Stimulated activated CD8-positive, alpha-beta memory T cell treated with anti-CD3 and anti-CD28 coated beads, Interleukin-4, amount 100 ng/mL, for 4 hours (primary cell): Measurements from ENCODE around the gene SASH1.
"Not testable (repeated sequence)": the region's sequence is repeated elsewhere in the genome, so short reads cannot be mapped to it uniquely, and the experiment has no call there.

ENCODE experiments used
- DNase-seq, 2 donors: peaks; one replicate each; pipeline ENCODE4 v3.0.0-alpha.2; 2020; ENCODE audit warnings: low read depth in 2 of 2, low spot score in 1 of 2

SASH1 gene

DNA sequence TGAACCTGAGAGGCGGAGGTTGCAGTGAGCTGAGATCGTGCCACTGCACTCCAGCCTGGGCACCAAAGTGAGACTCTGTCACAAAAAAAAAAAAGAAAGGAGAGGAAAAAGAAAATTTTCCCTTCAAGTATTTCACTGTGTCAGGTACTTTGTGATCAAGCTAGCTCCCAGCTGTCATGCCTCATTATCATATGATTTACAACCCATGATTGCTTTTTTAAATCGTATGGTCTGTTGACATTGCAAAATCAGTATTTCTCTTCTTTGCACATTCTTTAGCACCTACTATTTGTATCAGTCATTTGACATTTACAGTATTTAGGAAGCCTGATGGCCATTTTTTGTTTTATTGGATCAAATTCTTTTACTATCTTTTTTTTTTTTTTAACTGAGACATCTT lies 22.4 kb downstream of the SASH1 start:
- no peak for DNase-seq

- no peak for DNase-seq
Observed at GRCh38 chr6:148367411-148368024, 24.9 kb downstream of the SASH1 start.

DNA sequence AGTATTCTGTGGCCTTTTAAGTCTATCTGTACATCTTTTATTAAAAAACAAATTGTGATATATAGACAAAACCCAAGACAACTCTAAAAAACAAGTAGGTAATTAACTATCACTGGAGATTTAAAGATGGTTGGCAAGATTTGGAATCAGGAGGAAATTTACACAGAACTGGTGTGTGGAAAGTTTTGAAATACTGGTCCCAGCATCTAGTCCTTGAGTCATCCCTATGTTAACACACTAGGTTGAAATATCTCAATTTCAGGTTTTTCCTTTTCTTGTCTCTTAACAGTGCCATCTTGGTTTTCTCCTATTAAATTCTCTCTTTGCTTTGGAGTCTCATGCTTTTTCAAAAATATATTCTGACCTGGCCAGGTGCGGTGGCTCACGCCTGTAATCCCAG lies 27.5 kb downstream of the SASH1 start:
- DNase-seq, result no peak

DNA sequence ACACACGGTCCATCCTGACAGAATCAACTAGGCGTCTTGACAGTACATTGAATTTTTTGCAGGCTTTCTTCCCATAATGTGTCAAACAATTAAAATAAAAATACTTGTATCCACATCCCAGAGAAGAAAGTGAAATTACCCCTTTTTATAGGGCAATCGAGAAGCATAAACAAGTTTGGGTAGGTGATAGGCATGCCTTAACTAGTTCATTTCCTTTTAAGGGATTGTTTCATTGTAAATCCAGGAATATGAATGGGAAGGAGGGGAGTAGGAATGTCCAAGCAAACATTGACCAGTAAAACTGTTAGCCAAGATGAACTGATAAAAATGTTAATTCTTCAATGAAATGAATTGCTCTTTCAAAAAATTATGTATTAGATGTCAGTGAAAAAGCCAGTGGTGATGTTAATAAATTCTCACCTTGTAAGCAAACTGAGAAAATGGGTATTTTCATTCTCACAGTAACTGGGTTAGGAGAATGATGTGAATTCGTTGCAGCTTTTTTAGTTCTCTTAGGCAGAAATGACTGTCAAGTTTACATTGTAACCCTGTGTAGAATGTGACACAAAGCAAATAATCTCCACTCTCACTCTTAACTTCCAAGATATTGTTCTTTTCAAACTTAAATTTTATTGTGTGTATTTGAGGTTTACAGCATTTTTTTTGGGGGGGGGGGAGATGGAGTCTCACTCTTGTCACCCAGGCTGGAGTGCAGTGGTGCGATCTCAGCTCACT lies 31.6 kb downstream of the SASH1 start:
- no peak for DNase-seq

DNA sequence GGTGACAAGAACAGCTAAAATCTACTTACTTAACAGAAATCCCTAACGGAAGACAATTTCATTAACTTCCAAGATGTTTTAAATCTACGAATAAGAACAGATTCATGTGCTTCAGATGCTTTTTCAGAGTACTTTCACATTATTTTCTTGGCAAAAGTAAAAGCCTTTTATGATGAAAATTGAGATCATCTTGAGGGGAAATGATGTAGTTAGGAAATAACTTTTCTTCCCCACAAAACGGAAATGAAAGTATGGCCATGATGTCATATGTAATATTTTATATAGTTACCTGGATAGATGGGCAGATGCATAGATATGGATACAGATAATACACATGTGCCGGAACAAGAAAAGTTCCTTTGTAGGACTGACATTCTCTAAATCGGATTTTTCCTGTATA lies 32.8 kb downstream of the SASH1 start:
- no peak for DNase-seq

- no peak for DNase-seq
Observed at GRCh38 chr6:148379481-148379880, 36.8 kb downstream of the SASH1 start.

- DNase-seq, result no peak
Observed at GRCh38 chr6:148379966-148380713, 37.5 kb downstream of the SASH1 start.

DNA sequence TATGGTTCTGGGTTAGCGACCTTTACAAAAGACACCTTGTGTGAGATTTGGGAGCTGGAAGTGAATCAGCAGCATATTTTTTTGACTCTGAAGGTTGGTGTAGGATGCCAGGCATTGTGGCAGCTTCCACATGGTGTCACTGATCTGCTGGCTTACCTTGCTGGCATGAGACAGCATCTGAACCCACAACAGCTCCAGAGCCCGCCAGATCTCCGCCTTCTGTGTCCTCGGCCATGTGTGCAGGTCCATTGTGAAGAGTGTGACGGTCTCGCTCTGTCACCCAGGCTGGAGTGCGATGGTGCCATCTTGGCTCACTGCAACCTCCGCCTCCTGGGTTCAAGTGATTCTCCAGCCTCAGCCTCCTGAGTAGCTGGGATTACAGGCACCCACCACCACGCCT lies 39.4 kb downstream of the SASH1 start:
- DNase-seq, result not testable (repeated sequence)

GRCh38 chr6:148382861-148383260 lies 40.2 kb downstream of the SASH1 start:
- DNase-seq, result no peak

DNA sequence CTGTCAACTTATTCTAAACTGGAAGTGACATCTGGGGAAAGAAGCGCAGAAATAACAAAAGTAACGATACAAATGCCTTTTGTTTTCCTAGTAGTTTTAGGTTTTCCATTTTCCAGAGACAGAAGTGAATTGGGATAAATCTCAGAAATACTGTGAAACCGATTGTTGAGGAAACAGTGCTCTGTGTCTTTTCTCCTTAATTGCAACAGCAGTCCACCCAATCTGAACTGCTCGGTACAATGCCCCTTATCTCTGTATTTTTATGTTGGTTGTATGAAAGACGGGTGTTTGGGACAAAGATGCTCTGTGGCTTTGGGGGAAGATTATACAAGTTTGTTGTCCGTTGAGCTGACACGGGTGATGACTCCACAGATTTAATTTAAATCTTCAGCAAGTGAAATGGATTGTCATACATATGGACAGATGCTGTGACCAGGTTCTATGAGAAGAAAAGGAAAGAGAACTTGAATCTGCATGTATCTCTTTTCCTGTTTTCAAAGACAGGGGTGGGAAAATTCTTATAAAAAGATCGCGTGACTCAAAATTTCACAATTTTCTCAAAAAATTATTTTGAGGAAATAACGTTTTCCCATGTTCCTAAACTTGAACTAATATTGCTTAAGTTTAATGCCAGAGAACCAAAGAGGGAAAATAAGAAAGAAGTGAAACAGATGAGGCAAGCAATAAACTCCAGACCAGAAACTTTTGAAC lies 41.2 kb downstream of the SASH1 start:
- DNase-seq, result no peak

- DNase-seq, result no peak
Observed at GRCh38 chr6:148385379-148385778, 42.7 kb downstream of the SASH1 start.

DNA sequence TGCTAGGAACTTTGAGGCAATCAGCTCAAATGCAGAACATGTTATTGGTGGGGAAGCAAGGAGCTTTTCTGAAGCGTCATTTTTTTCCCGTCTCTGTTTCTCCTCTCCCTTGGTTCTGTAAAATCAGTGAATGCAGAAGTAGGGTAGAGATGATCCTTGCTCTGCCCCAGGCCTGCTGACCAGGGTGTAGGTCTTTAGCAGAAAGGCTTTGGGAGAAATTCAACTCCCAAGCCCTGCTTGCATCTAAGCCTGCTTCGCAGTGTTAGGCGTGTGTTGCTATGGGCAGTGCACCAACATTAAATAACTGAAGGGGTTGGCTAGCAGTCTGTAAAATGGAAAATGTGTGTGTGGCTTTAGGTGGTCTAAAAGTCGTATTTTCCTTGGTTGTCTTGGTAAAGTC lies 45.9 kb downstream of the SASH1 start:
- no peak for DNase-seq

DNA sequence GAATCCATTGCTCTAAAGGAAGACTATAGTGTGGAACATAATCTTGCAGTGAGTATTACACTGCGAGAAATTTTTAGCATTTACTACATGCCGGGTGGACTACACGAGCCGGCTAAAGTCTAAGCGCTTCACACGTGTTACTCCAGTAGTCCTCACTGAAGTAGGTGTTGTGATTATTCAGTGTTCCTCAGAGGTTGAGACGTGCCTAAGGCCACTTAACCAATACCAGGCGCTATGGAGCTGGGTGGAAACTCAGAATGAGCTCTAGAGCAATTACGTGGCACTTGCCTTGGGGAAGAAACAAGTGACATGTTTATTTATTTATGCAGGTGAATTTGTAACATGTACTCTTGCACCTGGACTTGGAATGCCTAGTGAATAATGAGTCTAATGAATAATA lies 46.4 kb downstream of the SASH1 start:
- DNase-seq, result no peak

GRCh38 chr6:148389917-148390316 lies 47.3 kb downstream of the SASH1 start:
- DNase-seq, result no peak

GRCh38 chr6:148392127-148392526 lies 49.5 kb downstream of the SASH1 start:
- not testable (repeated sequence) for DNase-seq

DNA sequence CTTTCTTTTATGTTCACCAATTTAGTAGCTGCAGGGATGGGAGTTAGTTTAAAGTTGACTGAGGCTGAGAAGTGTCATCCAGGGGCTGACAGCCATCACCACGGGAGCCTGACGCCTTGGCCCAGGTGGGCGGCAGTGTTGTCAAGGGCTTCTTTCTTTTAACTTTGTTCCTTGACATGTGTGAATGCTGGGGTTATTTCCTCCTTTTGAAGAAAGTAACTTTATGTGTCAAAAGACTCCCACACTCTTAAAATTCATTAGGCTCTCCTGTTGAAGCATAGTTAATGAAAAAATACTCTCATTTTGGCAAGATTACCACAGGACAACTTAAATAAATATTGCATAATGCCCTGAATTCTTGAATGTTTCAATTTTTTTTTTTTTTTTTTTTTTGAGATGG lies 50.0 kb downstream of the SASH1 start:
- no peak for DNase-seq

DNA sequence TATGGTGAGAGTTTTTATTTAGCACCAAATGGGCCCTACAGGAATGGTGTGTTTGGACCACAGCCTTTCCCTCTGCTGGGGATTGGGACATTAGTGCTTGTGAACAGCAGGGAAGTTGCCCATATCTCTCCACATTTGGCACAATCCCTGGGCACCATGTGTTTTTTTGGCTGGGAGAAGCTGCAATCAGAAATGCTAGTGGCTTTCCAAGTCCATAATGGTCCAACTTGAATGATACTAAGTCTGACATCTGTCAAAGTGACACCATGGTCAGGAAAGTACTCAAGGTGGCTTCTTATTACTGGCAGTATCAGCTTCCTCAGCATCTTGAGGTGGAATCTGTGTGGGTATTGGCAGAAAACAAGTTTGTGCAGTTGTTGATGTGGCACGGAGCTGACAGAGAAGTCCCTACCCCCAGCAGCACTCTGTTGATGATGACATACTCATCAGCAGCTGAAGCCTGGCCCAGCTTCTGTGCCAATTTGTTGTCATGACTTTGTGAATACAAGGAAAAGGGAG lies 53.0 kb downstream of the SASH1 start:
- no peak for DNase-seq

DNA sequence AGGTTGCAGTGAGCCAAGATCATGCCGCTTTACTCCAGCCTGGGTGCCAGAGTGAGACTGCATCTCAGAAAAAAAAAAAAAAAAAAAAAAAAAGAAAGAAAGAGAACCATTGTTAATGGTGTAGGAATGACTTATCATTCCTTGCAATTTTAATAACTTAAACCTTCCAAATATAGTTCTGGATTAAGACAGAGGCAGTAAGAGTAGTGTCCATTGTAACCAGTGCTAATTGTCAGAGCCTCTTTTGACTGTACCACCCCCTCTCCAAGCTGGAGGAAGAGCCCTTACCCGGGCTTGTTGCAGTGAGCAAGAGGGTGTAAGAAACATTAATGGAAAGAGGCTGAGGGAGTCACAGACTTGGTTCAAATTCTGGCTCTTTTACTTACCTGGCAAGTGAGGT lies 53.8 kb downstream of the SASH1 start:
- no peak for DNase-seq

DNA sequence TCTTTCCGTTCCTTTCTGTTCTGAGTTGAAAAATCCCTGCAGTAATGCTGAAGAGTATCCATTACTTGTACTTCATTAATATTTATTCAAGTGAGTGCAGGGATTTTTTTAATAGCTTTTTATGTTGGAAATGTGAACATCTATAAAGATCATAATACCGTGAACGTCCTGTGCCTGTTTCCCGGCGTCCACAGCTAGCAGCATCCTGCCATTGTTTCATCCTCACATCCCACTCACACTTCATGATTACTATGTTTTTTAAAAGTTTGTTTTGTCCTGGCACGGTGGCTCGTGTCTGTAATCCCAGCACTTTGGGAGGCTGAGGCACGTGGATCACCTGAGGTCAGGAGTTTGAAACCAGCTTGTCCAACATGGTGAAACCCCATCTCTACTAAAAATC lies 54.3 kb downstream of the SASH1 start:
- no peak for DNase-seq

GRCh38 chr6:148398244-148398643 lies 55.6 kb downstream of the SASH1 start:
- no peak for DNase-seq

- DNase-seq, result no peak
Observed at GRCh38 chr6:148398678-148399077, 56.0 kb downstream of the SASH1 start.
